Fibroblast of mammary gland (primary cell): ENCODE data around the gene MED9.

ENCODE experiments used
- DNase-seq: peaks from one replicate; pipeline ENCODE4 v3.0.0-alpha.2; 2010; ENCODE audit warnings: low read depth
- H3K4me3 ChIP-seq: 2 replicates; pipeline ENCODE4 v1.5.1; 2011; ENCODE audit warnings: low read depth, mild to moderate bottlenecking, low read length, moderate library complexity; ENCODE audit not compliant: control insufficient read depth
- CTCF ChIP-seq: conservative IDR thresholded peaks from 2 replicates; pipeline ENCODE4 v1.5.1; 2011; ENCODE audit warnings: low read depth, low read length, inconsistent platforms; ENCODE audit not compliant: control insufficient read depth, insufficient read depth

The MED9 gene

GRCh38 chr17:17506181-17506741 lies 29.5 kb downstream of the MED9 start:
- TF ChIP-seq CTCF: no peak
- H3K4me3 ChIP-seq: no peak overlapping the region
- no peak for DNase-seq

GRCh38 chr17:17506893-17507464 lies 30.2 kb downstream of the MED9 start:
- no peak for DNase-seq
- TF ChIP-seq CTCF: no peak
- H3K4me3 ChIP-seq: no peak overlapping the region

GRCh38 chr17:17507465-17508011 lies 30.7 kb downstream of the MED9 start:
- no peak for TF ChIP-seq CTCF
- DNase-seq: no peak
- no peak overlapping the region for H3K4me3 ChIP-seq

- no peak for DNase-seq
- no peak overlapping the region for H3K4me3 ChIP-seq
Measured at GRCh38 chr17:17508019-17508535, 31.3 kb downstream of the MED9 start.

GRCh38 chr17:17508646-17509591 lies 32.1 kb downstream of the MED9 start:
- H3K4me3 ChIP-seq: no peak overlapping the region
- DNase-seq: no peak
- TF ChIP-seq CTCF: no peak

More at GRCh38 chr17:17508019-17508535, 31.3 kb downstream of the MED9 start:
- no peak for TF ChIP-seq CTCF

- TF ChIP-seq CTCF: no peak
- DNase-seq: no peak
- H3K4me3 ChIP-seq: no peak overlapping the region
Measured at GRCh38 chr17:17509601-17510425, 33.0 kb downstream of the MED9 start.
